ENCODE results near the gene BPIFB3. TPM values are rescaled to one million over a fixed set of nuclear protein-coding genes. Genes with fewer than 3 reads are reported as not detected.

Gene BPIFB3
- total and polyA plus RNA-seq, 2 of the 13 experiments (the other 11 are each of a cell fraction or from before 2014, with no cell fraction given): 0.09 TPM; not detected in 1

DNA sequence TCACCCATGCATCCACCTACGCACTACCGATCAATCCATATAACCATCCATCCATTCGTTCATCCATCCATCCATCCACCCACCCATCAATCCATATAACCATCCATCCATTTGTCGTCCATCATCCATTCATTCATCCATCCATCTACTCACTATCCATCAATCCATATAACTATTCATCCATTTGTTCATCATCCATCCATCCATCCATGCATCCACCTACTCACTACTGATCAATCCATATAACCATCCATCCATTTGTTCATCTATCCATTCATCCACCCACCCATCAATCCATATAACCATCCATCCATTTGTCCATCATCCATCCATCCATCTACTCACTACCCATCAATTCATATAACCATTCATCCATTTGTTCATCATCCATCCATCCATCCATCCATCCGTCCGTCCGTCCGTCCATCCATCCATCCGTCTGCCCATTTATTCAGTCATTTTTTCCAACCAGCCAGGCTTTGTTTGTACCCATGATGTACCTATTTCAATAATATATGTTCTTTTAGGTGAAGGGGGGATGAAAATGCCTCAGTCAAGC, 28.3 kb upstream of the BPIFB3 start (continued):
- TF ChIP-seq, protein P1, sequence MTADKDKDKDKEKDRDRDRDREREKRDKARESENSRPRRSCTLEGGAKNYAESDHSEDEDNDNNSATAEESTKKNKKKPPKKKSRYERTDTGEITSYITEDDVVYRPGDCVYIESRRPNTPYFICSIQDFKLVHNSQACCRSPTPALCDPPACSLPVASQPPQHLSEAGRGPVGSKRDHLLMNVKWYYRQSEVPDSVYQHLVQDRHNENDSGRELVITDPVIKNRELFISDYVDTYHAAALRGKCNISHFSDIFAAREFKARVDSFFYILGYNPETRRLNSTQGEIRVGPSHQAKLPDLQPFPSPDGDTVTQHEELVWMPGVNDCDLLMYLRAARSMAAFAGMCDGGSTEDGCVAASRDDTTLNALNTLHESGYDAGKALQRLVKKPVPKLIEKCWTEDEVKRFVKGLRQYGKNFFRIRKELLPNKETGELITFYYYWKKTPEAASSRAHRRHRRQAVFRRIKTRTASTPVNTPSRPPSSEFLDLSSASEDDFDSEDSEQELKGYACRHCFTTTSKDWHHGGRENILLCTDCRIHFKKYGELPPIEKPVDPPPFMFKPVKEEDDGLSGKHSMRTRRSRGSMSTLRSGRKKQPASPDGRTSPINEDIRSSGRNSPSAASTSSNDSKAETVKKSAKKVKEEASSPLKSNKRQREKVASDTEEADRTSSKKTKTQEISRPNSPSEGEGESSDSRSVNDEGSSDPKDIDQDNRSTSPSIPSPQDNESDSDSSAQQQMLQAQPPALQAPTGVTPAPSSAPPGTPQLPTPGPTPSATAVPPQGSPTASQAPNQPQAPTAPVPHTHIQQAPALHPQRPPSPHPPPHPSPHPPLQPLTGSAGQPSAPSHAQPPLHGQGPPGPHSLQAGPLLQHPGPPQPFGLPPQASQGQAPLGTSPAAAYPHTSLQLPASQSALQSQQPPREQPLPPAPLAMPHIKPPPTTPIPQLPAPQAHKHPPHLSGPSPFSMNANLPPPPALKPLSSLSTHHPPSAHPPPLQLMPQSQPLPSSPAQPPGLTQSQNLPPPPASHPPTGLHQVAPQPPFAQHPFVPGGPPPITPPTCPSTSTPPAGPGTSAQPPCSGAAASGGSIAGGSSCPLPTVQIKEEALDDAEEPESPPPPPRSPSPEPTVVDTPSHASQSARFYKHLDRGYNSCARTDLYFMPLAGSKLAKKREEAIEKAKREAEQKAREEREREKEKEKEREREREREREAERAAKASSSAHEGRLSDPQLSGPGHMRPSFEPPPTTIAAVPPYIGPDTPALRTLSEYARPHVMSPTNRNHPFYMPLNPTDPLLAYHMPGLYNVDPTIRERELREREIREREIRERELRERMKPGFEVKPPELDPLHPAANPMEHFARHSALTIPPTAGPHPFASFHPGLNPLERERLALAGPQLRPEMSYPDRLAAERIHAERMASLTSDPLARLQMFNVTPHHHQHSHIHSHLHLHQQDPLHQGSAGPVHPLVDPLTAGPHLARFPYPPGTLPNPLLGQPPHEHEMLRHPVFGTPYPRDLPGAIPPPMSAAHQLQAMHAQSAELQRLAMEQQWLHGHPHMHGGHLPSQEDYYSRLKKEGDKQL (CRISPR knock-in tag; IDR thresholded peaks at IDR 0.05; ENCODE audit: low read depth): no peak
- TF ChIP-seq, protein P2, sequence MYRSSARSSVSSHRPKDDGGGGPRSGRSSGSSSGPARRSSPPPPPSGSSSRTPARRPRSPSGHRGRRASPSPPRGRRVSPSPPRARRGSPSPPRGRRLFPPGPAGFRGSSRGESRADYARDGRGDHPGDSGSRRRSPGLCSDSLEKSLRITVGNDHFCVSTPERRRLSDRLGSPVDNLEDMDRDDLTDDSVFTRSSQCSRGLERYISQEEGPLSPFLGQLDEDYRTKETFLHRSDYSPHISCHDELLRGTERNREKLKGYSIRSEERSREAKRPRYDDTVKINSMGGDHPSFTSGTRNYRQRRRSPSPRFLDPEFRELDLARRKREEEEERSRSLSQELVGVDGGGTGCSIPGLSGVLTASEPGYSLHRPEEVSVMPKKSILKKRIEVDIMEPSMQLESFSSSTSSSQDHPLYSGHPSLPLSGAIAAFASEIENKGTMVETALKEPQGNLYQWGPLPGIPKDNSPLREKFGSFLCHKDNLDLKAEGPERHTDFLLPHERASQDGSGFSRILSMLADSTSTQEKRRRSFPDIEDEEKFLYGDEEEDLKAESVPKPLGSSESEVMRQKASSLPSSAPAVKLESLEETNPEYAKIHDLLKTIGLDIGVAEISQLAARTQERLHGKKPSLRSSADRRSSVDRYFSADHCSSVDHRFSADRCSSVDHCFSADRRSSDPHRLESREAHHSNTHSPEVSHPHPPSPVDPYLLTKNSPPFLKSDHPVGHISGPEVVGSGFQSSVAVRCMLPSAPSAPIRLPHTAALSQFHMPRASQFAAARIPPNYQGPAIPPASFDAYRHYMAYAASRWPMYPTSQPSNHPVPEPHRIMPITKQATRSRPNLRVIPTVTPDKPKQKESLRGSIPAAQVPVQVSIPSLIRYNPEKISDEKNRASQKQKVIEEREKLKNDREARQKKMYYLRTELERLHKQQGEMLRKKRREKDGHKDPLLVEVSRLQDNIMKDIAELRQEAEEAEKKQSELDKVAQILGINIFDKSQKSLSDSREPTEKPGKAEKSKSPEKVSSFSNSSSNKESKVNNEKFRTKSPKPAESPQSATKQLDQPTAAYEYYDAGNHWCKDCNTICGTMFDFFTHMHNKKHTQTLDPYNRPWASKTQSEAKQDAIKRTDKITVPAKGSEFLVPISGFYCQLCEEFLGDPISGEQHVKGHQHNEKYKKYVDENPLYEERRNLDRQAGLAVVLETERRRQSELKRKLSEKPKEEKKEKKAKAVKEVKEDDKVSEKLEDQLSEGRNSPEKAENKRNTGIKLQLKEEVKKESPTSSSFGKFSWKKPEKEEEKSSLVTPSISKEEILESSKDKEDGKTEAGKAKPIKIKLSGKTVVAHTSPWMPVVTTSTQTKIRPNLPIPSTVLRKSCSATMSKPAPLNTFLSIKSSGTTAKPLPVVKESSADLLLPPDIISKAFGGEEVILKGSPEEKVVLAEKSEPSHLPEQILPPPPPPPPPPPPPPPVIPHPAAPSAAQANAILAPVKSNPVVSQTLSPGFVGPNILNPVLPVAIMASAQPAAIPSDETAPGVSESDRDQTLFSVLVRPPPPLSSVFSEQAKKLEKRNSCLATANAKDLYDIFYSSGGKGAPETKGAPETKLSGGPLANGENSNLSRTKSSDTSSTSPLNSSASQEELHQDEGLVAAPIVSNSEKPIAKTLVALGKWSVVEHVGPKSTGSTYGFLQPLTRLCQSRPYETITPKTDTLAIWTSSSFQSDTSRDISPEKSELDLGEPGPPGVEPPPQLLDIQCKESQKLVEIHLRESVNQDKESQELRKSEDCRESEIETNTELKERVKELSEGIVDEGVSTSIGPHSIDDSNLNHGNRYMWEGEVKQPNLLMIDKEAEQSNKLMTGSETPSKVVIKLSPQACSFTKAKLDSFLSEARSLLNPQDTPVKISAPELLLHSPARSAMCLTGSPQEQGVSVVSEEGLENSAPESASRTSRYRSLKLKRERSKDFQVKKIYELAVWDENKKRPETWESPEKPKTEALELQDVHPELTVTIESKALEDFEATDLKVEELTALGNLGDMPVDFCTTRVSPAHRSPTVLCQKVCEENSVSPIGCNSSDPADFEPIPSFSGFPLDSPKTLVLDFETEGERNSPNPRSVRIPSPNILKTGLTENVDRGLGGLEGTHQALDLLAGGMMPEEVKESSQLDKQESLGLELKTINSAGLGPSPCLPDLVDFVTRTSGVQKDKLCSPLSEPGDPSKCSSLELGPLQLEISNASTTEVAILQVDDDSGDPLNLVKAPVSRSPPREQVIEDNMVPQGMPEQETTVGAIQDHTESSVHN (CRISPR knock-in tag; IDR thresholded peaks at IDR 0.05): no peak
- TF ChIP-seq ZMYM2 (CRISPR knock-in tag; IDR thresholded peaks at IDR 0.05): no peak
- TF ChIP-seq CCAR2 (optimal IDR thresholded peaks at IDR 0.05; ENCODE audit: low read depth, low read length): peak; percentile 99
- no peak for TF ChIP-seq RCOR2 (CRISPR knock-in tag; IDR thresholded peaks at IDR 0.05)
- no peak for TF ChIP-seq ZNF766 (CRISPR knock-in tag; IDR thresholded peaks at IDR 0.05; ENCODE audit: borderline replicate concordance)
- no peak for TF ChIP-seq ZFP36L2 (CRISPR knock-in tag; IDR thresholded peaks at IDR 0.05)
- TF ChIP-seq YEATS4 (CRISPR knock-in tag; IDR thresholded peaks at IDR 0.05; ENCODE audit: borderline replicate concordance): no peak
- no peak for TF ChIP-seq CEBPB (IDR thresholded peaks at IDR 0.05; ENCODE audit: borderline replicate concordance, low read depth, low read length)
- no peak for TF ChIP-seq NR2F1 (CRISPR knock-in tag; IDR thresholded peaks at IDR 0.05)
- TF ChIP-seq, protein P3, sequence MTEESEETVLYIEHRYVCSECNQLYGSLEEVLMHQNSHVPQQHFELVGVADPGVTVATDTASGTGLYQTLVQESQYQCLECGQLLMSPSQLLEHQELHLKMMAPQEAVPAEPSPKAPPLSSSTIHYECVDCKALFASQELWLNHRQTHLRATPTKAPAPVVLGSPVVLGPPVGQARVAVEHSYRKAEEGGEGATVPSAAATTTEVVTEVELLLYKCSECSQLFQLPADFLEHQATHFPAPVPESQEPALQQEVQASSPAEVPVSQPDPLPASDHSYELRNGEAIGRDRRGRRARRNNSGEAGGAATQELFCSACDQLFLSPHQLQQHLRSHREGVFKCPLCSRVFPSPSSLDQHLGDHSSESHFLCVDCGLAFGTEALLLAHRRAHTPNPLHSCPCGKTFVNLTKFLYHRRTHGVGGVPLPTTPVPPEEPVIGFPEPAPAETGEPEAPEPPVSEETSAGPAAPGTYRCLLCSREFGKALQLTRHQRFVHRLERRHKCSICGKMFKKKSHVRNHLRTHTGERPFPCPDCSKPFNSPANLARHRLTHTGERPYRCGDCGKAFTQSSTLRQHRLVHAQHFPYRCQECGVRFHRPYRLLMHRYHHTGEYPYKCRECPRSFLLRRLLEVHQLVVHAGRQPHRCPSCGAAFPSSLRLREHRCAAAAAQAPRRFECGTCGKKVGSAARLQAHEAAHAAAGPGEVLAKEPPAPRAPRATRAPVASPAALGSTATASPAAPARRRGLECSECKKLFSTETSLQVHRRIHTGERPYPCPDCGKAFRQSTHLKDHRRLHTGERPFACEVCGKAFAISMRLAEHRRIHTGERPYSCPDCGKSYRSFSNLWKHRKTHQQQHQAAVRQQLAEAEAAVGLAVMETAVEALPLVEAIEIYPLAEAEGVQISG (CRISPR knock-in tag; IDR thresholded peaks at IDR 0.05): no peak
